ENCODE data around the gene YWHAB. TPM values are rescaled to one million over a fixed set of nuclear protein-coding genes. Genes with fewer than 3 reads are reported as not detected.

YWHAB gene
- total RNA-seq, 2 donors from 2014 or later, result 196 to 198 TPM

- Mint-ChIP-seq H3K4me1 (ENCODE audit: low read depth) (peaks cover 43% of the 10 kb centered on the region), H3K27me3 (ENCODE audit: low read depth) (no peaks in the 10 kb centered on the region), H3K9me3 (no peaks in the 10 kb centered on the region), H3K36me3 (ENCODE audit: insufficient read depth in 2 of 2) (peaks cover 36 to 60% of the 10 kb centered on the region in 2 donors), H3K27ac (no peak overlapping the region), H3K4me3 (no peak overlapping the region)
- DNase-seq (no peak), ATAC-seq (replicated peaks in 1 of 2) (no peak)
Observed at GRCh38 chr20:44954211-44954610, 68.7 kb downstream of the YWHAB start.

GRCh38 chr20:44955270-44955669 is 69.8 kb downstream of the YWHAB start:
- ATAC-seq (replicated peaks in 1 of 2) (no peak), DNase-seq (no peak)
- Mint-ChIP-seq H3K4me3 (no peak overlapping the region), H3K36me3 (ENCODE audit: insufficient read depth in 2 of 2) (peaks cover 38 to 56% of the 10 kb centered on the region in 2 donors), H3K27ac (no peak overlapping the region), H3K4me1 (ENCODE audit: low read depth) (peaks cover 50% of the 10 kb centered on the region), H3K9me3 (no peaks in the 10 kb centered on the region), H3K27me3 (ENCODE audit: low read depth) (no peaks in the 10 kb centered on the region)

- Mint-ChIP-seq H3K27me3 (ENCODE audit: low read depth) (no peaks in the 10 kb centered on the region), H3K4me3 (peak overlapping the region in 1 of 2 donors; percentile 16), H3K36me3 (ENCODE audit: insufficient read depth in 2 of 2) (peaks cover 38 to 54% of the 10 kb centered on the region in 2 donors), H3K4me1 (ENCODE audit: low read depth) (peaks cover 61% of the 10 kb centered on the region), H3K27ac (peak overlapping the region; percentile 64), H3K9me3 (no peaks in the 10 kb centered on the region)
- ATAC-seq (replicated peaks in 1 of 2), result no peak
- DNase-seq, result no peak
Observed at GRCh38 chr20:44956410-44956809, 70.9 kb downstream of the YWHAB start.

Other genes with a start within 250 kb of the YWHAB start
- 10 to 100 TPM; 26.7 to 43.4 TPM for gene ADA, start 234.0 kb upstream of the YWHAB start, total RNA-seq
- not detected for gene CCN5, start 170.3 kb upstream of the YWHAB start, total RNA-seq
- under 1 TPM; 0.48 to 0.63 TPM for gene KCNK15, start 139.8 kb upstream of the YWHAB start, total RNA-seq
- gene RIMS4, start 75.2 kb upstream of the YWHAB start, total RNA-seq, result under 1 TPM; 0.05 to 0.07 TPM
- 100 to 1,000 TPM; 138 to 162 TPM for gene PABPC1L, start 24.4 kb downstream of the YWHAB start, total RNA-seq
- gene TOMM34, start 74.7 kb downstream of the YWHAB start, total RNA-seq, result 10 to 100 TPM; 43.5 to 46.8 TPM
- 100 to 1,000 TPM; 161 to 162 TPM for gene STK4, start 80.8 kb downstream of the YWHAB start, total RNA-seq
- under 1 TPM; 0.23 to 0.58 TPM for gene KCNS1, start 215.4 kb downstream of the YWHAB start, total RNA-seq
- 1 to 10 TPM in 1 of 2 donors, not detected in 1; 1.4 TPM for gene WFDC5, start 229.5 kb downstream of the YWHAB start, total RNA-seq
- not detected for gene WFDC12, start 238.8 kb downstream of the YWHAB start, total RNA-seq